Ectodermal cell (in vitro differentiated cells): ENCODE measurements around the gene CDKAL1.
"Not testable (repeated sequence)": the region's sequence is repeated elsewhere in the genome, so short reads cannot be mapped to it uniquely, and the experiment has no call there.

Experiments
- H3K27ac ChIP-seq: 2 replicates; pipeline ENCODE4 v1.7.0; 2013; ENCODE audit warnings: mild to moderate bottlenecking, low read depth, low read length; ENCODE audit not compliant: insufficient read depth, poor library complexity, severe bottlenecking
- H3K27me3 ChIP-seq: 2 replicates; pipeline ENCODE4 v1.7.0; 2013; ENCODE audit warnings: mild to moderate bottlenecking, low read length; ENCODE audit not compliant: insufficient read depth, control insufficient read depth, poor library complexity, severe bottlenecking
- H3K36me3 ChIP-seq: one replicate; pipeline ENCODE4 v1.7.0; 2013; ENCODE audit warnings: low read length; ENCODE audit not compliant: control insufficient read depth, insufficient read depth
- H3K4me1 ChIP-seq: one replicate; pipeline ENCODE4 v1.7.0; 2013; ENCODE audit warnings: low read length; ENCODE audit not compliant: control insufficient read depth, insufficient read depth
- H3K4me3 ChIP-seq: 2 replicates; pipeline ENCODE4 v1.7.0; 2013; ENCODE audit warnings: low read depth, low read length, control low read depth; ENCODE audit not compliant: insufficient read depth
- H3K9me3 ChIP-seq: 2 replicates; pipeline ENCODE4 v1.7.0; 2013; ENCODE audit warnings: mild to moderate bottlenecking, low read length, moderate library complexity; ENCODE audit not compliant: control insufficient read depth
- WGBS, 2 experiments: methylation state at CpG; one replicate each; pipeline ENCODE4 v1.1.7; 2013; ENCODE audit warnings: missing lambda C conversion rate in 2 of 2; 5-methylcytosine and 5-hydroxymethylcytosine counted together

The CDKAL1 gene

DNA sequence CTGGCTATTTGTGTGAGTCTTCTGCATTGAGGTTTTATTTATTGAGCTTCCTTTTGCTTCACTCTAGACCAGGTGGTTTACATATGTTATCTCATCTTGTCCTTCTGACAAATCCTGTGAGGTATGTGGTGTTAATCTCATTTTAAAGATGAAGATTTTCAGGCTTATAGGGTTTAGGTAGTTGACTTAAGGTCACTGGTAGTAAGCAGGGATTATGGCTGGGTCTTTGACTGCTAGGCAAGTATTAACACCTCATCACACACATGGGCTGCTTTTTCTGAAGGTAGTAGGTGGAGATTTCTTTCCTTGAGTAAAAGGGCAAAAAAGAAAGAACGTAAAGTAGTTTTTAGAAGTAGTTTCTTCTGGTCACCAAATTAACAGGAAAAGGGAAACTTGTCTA, 72.6 kb downstream of the CDKAL1 start:
- H3K36me3 ChIP-seq: no peaks in the 10 kb centered on the region
- WGBS, 2 experiments: 78 to 81% methylated on average over 1 of the region's 1 CpG
- H3K4me3 ChIP-seq: no peak overlapping the region
- H3K27me3 ChIP-seq: no peaks in the 10 kb centered on the region
- no peaks in the 10 kb centered on the region for H3K9me3 ChIP-seq
- peaks cover 7% of the 10 kb centered on the region for H3K4me1 ChIP-seq
- H3K27ac ChIP-seq: no peak overlapping the region

DNA sequence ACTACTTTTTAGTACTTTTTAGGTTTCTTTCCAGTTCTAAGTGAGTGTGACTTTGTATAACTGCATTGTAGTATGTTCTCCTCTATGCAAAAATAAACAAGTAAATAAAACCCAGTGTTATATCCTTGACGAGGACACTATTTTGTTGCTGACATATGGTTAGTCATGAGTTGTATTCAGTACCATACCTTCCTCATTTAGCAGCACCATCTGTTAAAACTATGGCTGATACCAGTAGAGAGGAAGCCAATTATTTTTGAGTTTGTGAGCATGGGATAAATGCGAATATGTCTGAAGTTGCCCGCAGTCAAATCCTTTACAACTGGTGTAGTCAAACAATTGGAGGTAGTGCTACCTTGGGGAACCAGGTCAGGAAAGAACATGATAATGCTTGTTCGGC, 74.1 kb downstream of the CDKAL1 start:
- Histone ChIP-seq H3K36me3 (no peaks in the 10 kb centered on the region), H3K4me3 (no peak overlapping the region), H3K9me3 (no peaks in the 10 kb centered on the region), H3K27me3 (no peaks in the 10 kb centered on the region), H3K27ac (no peak overlapping the region), H3K4me1 (no peaks in the 10 kb centered on the region)
- 97 to 99% methylated on average over 2 to 3 of the region's 4 CpGs for WGBS, 2 experiments

DNA sequence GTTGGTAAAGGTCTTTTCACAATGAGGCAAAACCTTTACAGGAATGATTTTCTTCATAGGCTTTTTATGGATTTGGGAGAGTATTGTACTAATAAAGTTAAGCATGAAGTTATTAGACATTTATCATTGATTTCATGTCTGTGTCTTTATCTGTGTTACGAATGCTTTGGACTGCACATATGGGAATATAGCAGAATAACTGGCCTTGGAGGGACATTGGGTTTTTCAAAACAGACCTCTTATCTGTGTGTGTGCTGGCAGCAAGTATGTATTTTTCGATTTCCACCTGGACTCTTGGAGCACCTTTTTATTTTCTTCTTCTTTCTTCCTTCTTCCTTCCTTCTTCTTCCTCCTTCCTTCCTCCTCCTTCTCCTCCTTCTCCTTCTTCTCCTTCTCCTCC, 74.6 kb downstream of the CDKAL1 start:
- H3K27ac ChIP-seq: no peak overlapping the region
- no peaks in the 10 kb centered on the region for H3K36me3 ChIP-seq
- no peaks in the 10 kb centered on the region for H3K4me1 ChIP-seq
- no peaks in the 10 kb centered on the region for H3K27me3 ChIP-seq
- no peaks in the 10 kb centered on the region for H3K9me3 ChIP-seq
- H3K4me3 ChIP-seq: no peak overlapping the region
- 87 to 97% methylated on average over 2 of the region's 2 CpGs for WGBS, 2 experiments

DNA sequence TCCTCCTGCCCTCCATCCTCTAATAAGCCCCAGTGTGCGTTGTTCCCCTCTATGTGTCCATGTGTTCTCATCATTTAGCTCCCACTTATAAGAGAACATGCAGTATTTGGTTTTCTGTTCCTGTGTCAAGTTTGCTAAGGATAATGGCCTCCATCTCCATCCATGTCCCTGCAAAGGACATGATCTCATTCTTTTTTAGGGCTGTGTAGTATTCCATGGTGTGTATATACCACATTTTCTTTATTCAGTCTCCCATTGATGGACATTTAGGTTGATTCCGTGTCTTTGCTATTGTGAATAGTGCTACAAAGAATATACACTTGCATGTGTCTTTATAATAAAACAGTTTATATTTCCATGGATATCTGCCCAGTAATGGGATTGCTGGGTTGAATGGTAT, 75.7 kb downstream of the CDKAL1 start:
- H3K27ac ChIP-seq, H3K36me3 ChIP-seq, H3K9me3 ChIP-seq, H3K4me1 ChIP-seq, H3K4me3 ChIP-seq, H3K27me3 ChIP-seq: not testable (repeated sequence)
- WGBS, 2 experiments: 92 to 100% methylated on average over 1 to 2 of the region's 2 CpGs

DNA sequence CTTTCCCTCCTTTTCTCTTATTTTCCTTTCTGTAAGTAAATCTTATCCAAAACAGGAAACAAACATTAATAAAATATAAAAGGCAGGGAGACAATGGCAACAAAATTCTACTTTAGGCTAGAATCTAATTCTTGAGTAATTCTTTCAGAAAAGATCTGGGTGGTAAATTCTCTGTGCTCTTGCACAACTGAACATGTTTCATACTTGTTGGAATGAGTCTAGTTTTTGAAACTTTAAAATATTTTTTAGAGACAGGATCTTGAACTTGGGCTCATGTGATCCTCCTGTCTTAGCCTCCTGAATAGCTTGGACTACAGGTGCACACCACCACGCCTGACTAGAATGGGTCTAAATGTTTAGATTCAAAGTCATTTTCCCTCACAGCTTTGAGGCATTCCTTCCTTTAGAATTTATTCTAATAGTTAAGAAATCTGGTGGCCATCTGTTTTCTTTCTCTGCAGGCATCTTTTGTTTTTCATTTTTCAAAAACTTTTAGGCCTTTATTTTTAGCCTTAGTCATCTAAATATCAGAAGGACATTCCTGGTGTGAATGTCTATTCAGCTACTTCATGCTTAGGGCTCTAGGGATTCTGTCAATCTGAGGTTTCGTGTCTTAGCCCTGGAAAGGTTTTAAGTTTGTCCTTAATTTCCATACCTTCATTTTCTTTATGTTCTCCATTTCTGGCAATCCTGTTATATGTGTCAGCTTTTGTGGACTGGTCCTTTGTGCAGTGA, 76.5 kb downstream of the CDKAL1 start:
- no peaks in the 10 kb centered on the region for H3K36me3 ChIP-seq
- no peaks in the 10 kb centered on the region for H3K27me3 ChIP-seq
- no peaks in the 10 kb centered on the region for H3K9me3 ChIP-seq
- no peak overlapping the region for H3K4me3 ChIP-seq
- H3K4me1 ChIP-seq: no peaks in the 10 kb centered on the region
- WGBS, 2 experiments: 86 to 92% methylated on average over 2 of the region's 2 CpGs
- no peak overlapping the region for H3K27ac ChIP-seq

DNA sequence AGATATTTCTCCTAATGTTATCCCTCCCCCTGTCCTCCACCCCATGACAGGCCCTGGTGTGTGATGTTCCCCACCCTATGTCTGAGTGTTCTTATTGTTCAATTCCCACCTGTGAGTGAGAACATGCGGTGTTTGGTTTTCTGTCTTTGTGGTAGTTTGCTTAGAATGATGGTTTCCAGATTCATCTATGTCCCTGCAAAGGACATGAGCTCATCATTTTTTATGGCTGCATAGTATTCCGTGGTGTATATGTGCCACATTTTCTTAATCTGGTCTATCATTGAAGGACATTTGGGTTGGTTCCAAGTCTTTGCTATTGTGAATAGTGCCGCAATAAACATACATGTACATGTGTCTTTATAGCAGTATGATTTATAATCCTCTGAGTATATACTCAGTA, 83.3 kb downstream of the CDKAL1 start:
- not testable (repeated sequence) for H3K27me3 ChIP-seq, H3K4me3 ChIP-seq, H3K9me3 ChIP-seq, H3K27ac ChIP-seq, H3K4me1 ChIP-seq, H3K36me3 ChIP-seq
- 93 to 100% methylated on average over 2 to 3 of the region's 3 CpGs for WGBS, 2 experiments

DNA sequence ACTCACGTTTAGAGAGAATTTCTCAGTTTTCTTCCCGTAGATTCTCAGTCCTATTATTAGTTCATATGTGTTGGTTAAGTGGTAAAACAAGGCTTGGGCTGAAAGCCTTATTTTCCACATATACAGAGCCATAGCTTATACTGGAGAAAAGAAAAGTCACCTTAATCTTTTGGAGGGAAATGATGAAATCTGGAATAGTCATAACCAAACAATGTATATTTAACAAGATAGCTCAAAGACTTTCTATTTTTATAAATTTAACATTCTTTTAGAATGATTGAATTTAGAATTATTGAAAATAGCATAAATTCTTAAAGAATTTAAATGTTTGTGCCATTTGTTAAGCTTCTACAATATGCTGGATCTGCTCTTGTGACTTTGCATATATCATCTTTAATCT, 85.8 kb downstream of the CDKAL1 start:
- Histone ChIP-seq H3K4me1 (no peaks in the 10 kb centered on the region), H3K27me3 (no peaks in the 10 kb centered on the region), H3K9me3 (no peaks in the 10 kb centered on the region), H3K4me3 (no peak overlapping the region), H3K27ac (no peak overlapping the region), H3K36me3 (no peaks in the 10 kb centered on the region)
- 97 to 100% methylated on average over 1 to 2 of the region's 2 CpGs for WGBS, 2 experiments

DNA sequence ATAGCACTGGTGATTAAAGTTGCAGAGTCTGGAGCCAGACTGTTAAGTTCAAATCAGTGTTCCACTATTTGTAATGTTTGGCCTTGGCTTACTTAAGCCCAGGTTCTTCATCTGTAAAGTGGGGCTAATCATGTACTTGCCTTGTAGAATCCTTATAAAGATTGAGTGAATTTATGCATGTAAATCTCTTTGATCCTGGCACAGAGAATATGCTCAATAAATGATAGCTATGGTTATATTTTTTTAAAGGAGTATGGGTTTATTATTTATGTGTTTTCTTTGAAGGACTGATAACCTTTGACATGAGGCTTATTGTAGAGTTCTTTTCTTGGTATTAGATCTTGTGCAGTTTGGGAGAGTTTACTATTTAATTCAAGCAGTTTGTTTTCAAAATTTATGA, 89.5 kb downstream of the CDKAL1 start:
- no peaks in the 10 kb centered on the region for H3K4me1 ChIP-seq
- H3K36me3 ChIP-seq: no peaks in the 10 kb centered on the region
- H3K9me3 ChIP-seq: no peaks in the 10 kb centered on the region

DNA sequence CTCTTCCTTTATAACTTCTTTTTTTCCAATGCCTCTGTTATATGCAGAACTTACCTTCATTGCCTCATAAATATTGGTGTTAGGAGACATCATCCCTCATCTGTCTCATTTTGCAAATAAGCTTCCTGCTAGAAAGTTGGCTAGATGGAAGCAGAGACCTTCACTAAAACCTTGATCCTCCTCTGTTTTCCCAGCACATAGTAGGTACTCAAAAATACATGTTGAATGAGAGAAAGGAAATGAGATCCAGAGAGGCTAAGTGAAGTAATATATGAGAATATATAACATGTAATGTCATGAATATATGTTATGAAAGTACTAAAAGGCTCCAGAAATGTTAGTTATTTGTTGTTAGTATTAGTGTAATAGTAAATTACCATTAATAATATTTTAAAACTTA, 91.9 kb downstream of the CDKAL1 start:
- Histone ChIP-seq H3K27me3 (no peaks in the 10 kb centered on the region), H3K9me3 (no peaks in the 10 kb centered on the region), H3K27ac (no peak overlapping the region), H3K4me3 (no peak overlapping the region), H3K36me3 (no peaks in the 10 kb centered on the region), H3K4me1 (no peaks in the 10 kb centered on the region)

More for the DNA sequence above, 89.5 kb downstream of the CDKAL1 start:
- no peak overlapping the region for H3K4me3 ChIP-seq
- H3K27ac ChIP-seq: no peak overlapping the region
- no peaks in the 10 kb centered on the region for H3K27me3 ChIP-seq

DNA sequence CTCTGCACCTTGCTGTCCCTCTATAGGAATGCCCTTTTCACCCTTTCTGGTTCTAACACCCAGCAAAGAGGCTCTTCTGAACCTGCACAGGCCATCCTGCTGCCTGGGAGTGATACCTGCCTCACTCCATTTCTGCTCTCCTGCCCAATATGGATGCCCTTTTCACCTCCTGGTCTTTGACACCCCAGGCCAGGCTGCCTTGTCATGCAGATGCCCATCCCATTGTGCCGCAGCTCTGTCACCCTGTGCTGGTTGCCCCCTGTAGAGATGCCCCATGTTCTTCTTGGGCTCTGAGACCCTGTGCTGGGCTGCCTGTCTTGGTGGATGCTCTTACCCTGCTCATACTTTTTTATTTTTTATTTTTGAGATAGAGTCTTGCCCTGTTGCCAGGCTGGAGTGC, 95.3 kb downstream of the CDKAL1 start:
- Histone ChIP-seq H3K27ac (no peak overlapping the region), H3K9me3 (no peaks in the 10 kb centered on the region), H3K4me1 (no peaks in the 10 kb centered on the region), H3K36me3 (no peaks in the 10 kb centered on the region), H3K27me3 (no peaks in the 10 kb centered on the region), H3K4me3 (no peak overlapping the region)
- WGBS, 2 experiments: 73 to 83% methylated on average over 1 of the region's 1 CpG

DNA sequence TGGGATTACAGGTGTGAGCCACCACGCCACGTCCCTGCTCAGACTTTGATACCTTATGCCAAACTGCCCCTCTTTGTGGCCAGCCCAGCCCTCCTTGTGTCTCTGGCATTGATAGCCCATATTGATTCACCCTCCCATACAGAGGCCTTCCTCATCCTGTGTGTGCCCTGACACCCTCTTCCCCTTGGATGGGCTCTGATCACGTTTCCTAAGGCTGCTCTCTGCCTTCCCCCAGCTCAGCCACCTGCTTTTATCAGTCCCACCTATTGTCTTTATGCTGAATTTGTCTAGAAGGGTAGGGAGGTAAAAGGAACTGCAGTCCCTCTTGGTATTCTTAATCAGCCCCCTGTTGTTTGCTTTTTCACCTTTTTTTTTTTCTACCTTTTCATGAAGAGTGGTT, 95.9 kb downstream of the CDKAL1 start:
- 64 to 69% methylated on average over 3 of the region's 3 CpGs for WGBS, 2 experiments
- no peaks in the 10 kb centered on the region for H3K27me3 ChIP-seq

More for the DNA sequence above, 95.9 kb downstream of the CDKAL1 start:
- no peak overlapping the region for H3K27ac ChIP-seq
- no peaks in the 10 kb centered on the region for H3K36me3 ChIP-seq
- H3K4me3 ChIP-seq: no peak overlapping the region
- H3K4me1 ChIP-seq: no peaks in the 10 kb centered on the region
- no peaks in the 10 kb centered on the region for H3K9me3 ChIP-seq
